Muscle of arm (tissue), 14 donors: ENCODE measurements around the gene UBTD2. TPM values are rescaled to one million over a fixed set of nuclear protein-coding genes. Genes with fewer than 3 reads are reported as not detected.
"Not testable (repeated sequence)": the region's sequence is repeated elsewhere in the genome, so short reads cannot be mapped to it uniquely, and the experiment has no call there.

Experiments
- DNase-seq: peaks from one replicate; pipeline ENCODE4 v3.0.0-alpha.2; 2013
- long read RNA-seq, 11 donors: transcript quantifications; one replicate each; lab custom pipeline, GENCODE V29; 2026
- polyA plus RNA-seq, 12 donors: library from polyadenylated mRNA; unstranded; fragments of 120-200 nt; gene quantifications; one replicate each; pipeline ENCODE4 v1.2.1, GENCODE V29; 2013; ENCODE audit not compliant: insufficient read length in 12 of 12

The UBTD2 gene
- polyA plus RNA-seq: 10 to 100 TPM in 11 of 12 donors, not detected in 1; 54.8 to 82.7 (median 63.3) TPM
- long read RNA-seq, donor 1, transcript UBTD2-201 (3 exons, 3,301 nt): major isoform, 13 of 19 reads
- long read RNA-seq, donor 1, partial matches to known transcripts: 6 of 19 reads
- long read RNA-seq, donor 1, other reads (novel, unspliced or antisense): 0 of 19 reads
- long read RNA-seq, donor 2, transcript UBTD2-201 (3 exons, 3,301 nt): major isoform, 22 of 22 reads
- long read RNA-seq, donor 2, partial matches to known transcripts: 0 of 22 reads
- long read RNA-seq, donor 2, other reads (novel, unspliced or antisense): 0 of 22 reads
- long read RNA-seq, donor 3, transcript UBTD2-201 (3 exons, 3,301 nt): major isoform, 11 of 11 reads
- long read RNA-seq, donor 3, partial matches to known transcripts: 0 of 11 reads
- long read RNA-seq, donor 3, other reads (novel, unspliced or antisense): 0 of 11 reads
- long read RNA-seq, donor 4, transcript UBTD2-201 (3 exons, 3,301 nt): major isoform, 7 of 7 reads
- long read RNA-seq, donor 4, partial matches to known transcripts: 0 of 7 reads
- long read RNA-seq, donor 4, other reads (novel, unspliced or antisense): 0 of 7 reads
- long read RNA-seq, donor 5, transcript UBTD2-201 (3 exons, 3,301 nt): major isoform, 29 of 29 reads
- long read RNA-seq, donor 5, partial matches to known transcripts: 0 of 29 reads
- long read RNA-seq, donor 5, other reads (novel, unspliced or antisense): 0 of 29 reads
- long read RNA-seq, donor 6, transcript UBTD2-201 (3 exons, 3,301 nt): major isoform, 13 of 13 reads
- long read RNA-seq, donor 6, partial matches to known transcripts: 0 of 13 reads
- long read RNA-seq, donor 6, other reads (novel, unspliced or antisense): 0 of 13 reads
- long read RNA-seq, donor 7, transcript UBTD2-201 (3 exons, 3,301 nt): major isoform, 6 of 6 reads
- long read RNA-seq, donor 7, partial matches to known transcripts: 0 of 6 reads
- long read RNA-seq, donor 7, other reads (novel, unspliced or antisense): 0 of 6 reads
- long read RNA-seq, donor 8, transcript UBTD2-201 (3 exons, 3,301 nt): major isoform, 29 of 29 reads
- long read RNA-seq, donor 8, partial matches to known transcripts: 0 of 29 reads
- long read RNA-seq, donor 8, other reads (novel, unspliced or antisense): 0 of 29 reads
- long read RNA-seq, donor 9, transcript UBTD2-201 (3 exons, 3,301 nt): major isoform, 18 of 18 reads
- long read RNA-seq, donor 9, partial matches to known transcripts: 0 of 18 reads
- long read RNA-seq, donor 9, other reads (novel, unspliced or antisense): 0 of 18 reads
- long read RNA-seq, donor 10, transcript UBTD2-201 (3 exons, 3,301 nt): major isoform, 12 of 12 reads
- long read RNA-seq, donor 10, partial matches to known transcripts: 0 of 12 reads
- long read RNA-seq, donor 10, other reads (novel, unspliced or antisense): 0 of 12 reads
- long read RNA-seq, donor 11, transcript UBTD2-201 (3 exons, 3,301 nt): major isoform, 22 of 22 reads
- long read RNA-seq, donor 11, partial matches to known transcripts: 0 of 22 reads
- long read RNA-seq, donor 11, other reads (novel, unspliced or antisense): 0 of 22 reads

GRCh38 chr5:172283020-172283861 lies at the start of gene UBTD2:
Gene UBTD2, minus strand, starts transcription at chr5:172283764. Its CDS starts 99 bp downstream, at chr5:172283665.
- peak; percentile 80 for DNase-seq

GRCh38 chr5:172326901-172327300 lies 43.3 kb upstream of the UBTD2 start:
- DNase-seq: not testable (repeated sequence)

- no peak for DNase-seq
Measured at GRCh38 chr5:172325452-172325851, 41.9 kb upstream of the UBTD2 start.

GRCh38 chr5:172322028-172322965 lies 38.7 kb upstream of the UBTD2 start:
- DNase-seq: no peak

GRCh38 chr5:172321593-172321992 lies 38.0 kb upstream of the UBTD2 start:
- DNase-seq: no peak

- DNase-seq: no peak
Measured at GRCh38 chr5:172319708-172320441, 36.3 kb upstream of the UBTD2 start.

GRCh38 chr5:172315587-172316493 lies 32.3 kb upstream of the UBTD2 start:
- DNase-seq: no peak

- peak; percentile 65 for DNase-seq
Measured at GRCh38 chr5:172313915-172314314, 30.4 kb upstream of the UBTD2 start.

GRCh38 chr5:172312286-172312685 lies 28.7 kb upstream of the UBTD2 start:
- DNase-seq: no peak

- DNase-seq: no peak
Measured at GRCh38 chr5:172311605-172312004, 28.0 kb upstream of the UBTD2 start.

GRCh38 chr5:172311026-172311425 lies 27.5 kb upstream of the UBTD2 start:
- no peak for DNase-seq

GRCh38 chr5:172305380-172305779 lies 21.8 kb upstream of the UBTD2 start:
- no peak for DNase-seq

GRCh38 chr5:172303572-172304335 lies 20.2 kb upstream of the UBTD2 start:
- DNase-seq: no peak

- DNase-seq: no peak
Measured at GRCh38 chr5:172303162-172303561, 19.6 kb upstream of the UBTD2 start.

GRCh38 chr5:172302047-172302710 lies 18.6 kb upstream of the UBTD2 start:
- DNase-seq: no peak

- no peak for DNase-seq
Measured at GRCh38 chr5:172299916-172300439, 16.4 kb upstream of the UBTD2 start.
